Smooth muscle cell (in vitro differentiated cells): ENCODE results near the gene FBLN1. TPM values are rescaled to one million over a fixed set of nuclear protein-coding genes. Genes with fewer than 3 reads are reported as not detected.

ENCODE experiments used
- DNase-seq: peaks from one replicate; lab custom pipeline; 2025; ENCODE audit not compliant: unreplicated experiment; lab: John Stamatoyannopoulos, UW
- H2AFZ ChIP-seq: fragments of 200-600 bp; sonication (generic); 2 replicates; pipeline ENCODE4 v1.6.0; 2016; ENCODE audit warnings: antibody characterized with exemption, low read depth, mild to moderate bottlenecking
- H3F3A ChIP-seq: fragments of 200-600 bp; sonication (generic); 2 replicates; pipeline ENCODE4 v1.6.0; 2017; ENCODE audit warnings: antibody characterized with exemption, low read depth
- H3K27ac ChIP-seq: fragments of 200-600 bp; sonication (generic); 2 replicates; pipeline ENCODE4 v1.5.1; 2016; ENCODE audit warnings: low read depth, mild to moderate bottlenecking
- H3K27me3 ChIP-seq: fragments of 200-600 bp; sonication (generic); 2 replicates; pipeline ENCODE4 v1.6.1; 2016; ENCODE audit warnings: low read depth, mild to moderate bottlenecking
- H3K36me3 ChIP-seq: fragments of 200-600 bp; sonication (generic); 2 replicates; pipeline ENCODE4 v1.5.1; 2016; ENCODE audit warnings: low read depth
- H3K4me1 ChIP-seq: fragments of 200-600 bp; sonication (generic); 2 replicates; pipeline ENCODE4 v1.5.1; 2016; ENCODE audit warnings: low read depth
- H3K4me2 ChIP-seq: fragments of 200-600 bp; sonication (generic); 2 replicates; pipeline ENCODE4 v1.6.0; 2016; ENCODE audit warnings: mild to moderate bottlenecking
- H3K4me3 ChIP-seq: fragments of 200-600 bp; sonication (generic); 2 replicates; pipeline ENCODE4 v1.5.1; 2016; ENCODE audit warnings: mild to moderate bottlenecking
- H3K79me2 ChIP-seq: fragments of 200-600 bp; sonication (generic); 2 replicates; pipeline ENCODE4 v1.6.0; 2016; ENCODE audit warnings: low read depth, mild to moderate bottlenecking
- H3K9ac ChIP-seq: fragments of 200-600 bp; sonication (generic); 2 replicates; pipeline ENCODE4 v1.6.0; 2016; ENCODE audit warnings: low read depth
- H3K9me3 ChIP-seq: fragments of 200-600 bp; sonication (generic); replicated peaks from 2 replicates; pipeline ENCODE4 v1.5.1; 2016; ENCODE audit warnings: low read depth
- H4K20me1 ChIP-seq: fragments of 200-600 bp; sonication (generic); 2 replicates; pipeline ENCODE4 v1.6.0; 2016; ENCODE audit warnings: low read depth
- CTCF ChIP-seq: fragments of 200-600 bp; sonication (generic); IDR thresholded peaks from 2 replicates; pipeline ENCODE4 v1.5.1; 2017; ENCODE audit warnings: borderline replicate concordance, mild to moderate bottlenecking, antibody characterized with exemption; ENCODE audit not compliant: insufficient read depth, poor library complexity, severe bottlenecking
- WGBS: methylation state at CpG from one replicate; pipeline ENCODE4 v1.1.7; 2016; ENCODE audit warnings: low lambda C conversion rate; 5-methylcytosine and 5-hydroxymethylcytosine counted together
- polyA plus RNA-seq: library from polyadenylated mRNA; unstranded; fragments of >200 nt; fragmentation: Nextera tagmentation; extraction: Ambion mirVana; gene quantifications from 2 replicates; pipeline ENCODE4 v1.2.1, GENCODE V29; 2016
- total RNA-seq: library from RNA; depleted of rRNA; stranded (reverse); fragments of >200 nt; gene quantifications from 2 replicates; pipeline ENCODE4 v1.2.3, GENCODE V29; 2014

Gene FBLN1
- total and polyA plus RNA-seq, 2 experiments from 2014 or later: 90.9 to 296 TPM

- Histone ChIP-seq H3K27ac (no peak overlapping the region), H3K79me2 (no peaks in the 10 kb centered on the region), H3K9ac (no peak overlapping the region), H4K20me1 (no peaks in the 10 kb centered on the region), H3K9me3 (no peaks in the 10 kb centered on the region), H3K27me3 (no peaks in the 10 kb centered on the region), H3K4me1 (no peaks in the 10 kb centered on the region), H2AFZ (no peak overlapping the region), H3K4me2 (no peak overlapping the region), H3K4me3 (no peak overlapping the region), H3K36me3 (no peaks in the 10 kb centered on the region), H3F3A (peaks cover 4% of the 10 kb centered on the region)
- no peak for DNase-seq
- WGBS: 69% methylated on average over 14 of the region's 14 CpGs
- no peak for TF ChIP-seq CTCF
Measured at GRCh38 chr22:45455212-45455611, 47.5 kb upstream of the FBLN1 start.

- Histone ChIP-seq H3K27ac (no peak overlapping the region), H4K20me1 (no peaks in the 10 kb centered on the region), H3K4me3 (no peak overlapping the region), H3F3A (peaks cover 4% of the 10 kb centered on the region), H3K4me2 (no peak overlapping the region), H2AFZ (no peak overlapping the region), H3K27me3 (no peaks in the 10 kb centered on the region), H3K79me2 (no peaks in the 10 kb centered on the region), H3K9me3 (no peaks in the 10 kb centered on the region), H3K9ac (no peak overlapping the region), H3K4me1 (no peaks in the 10 kb centered on the region), H3K36me3 (no peaks in the 10 kb centered on the region)
- 85% methylated on average over 4 of the region's 4 CpGs for WGBS
- no peak for DNase-seq
- no peak for TF ChIP-seq CTCF
Measured at GRCh38 chr22:45455621-45456020, 47.1 kb upstream of the FBLN1 start.

- WGBS: 95% methylated on average over 8 of the region's 8 CpGs
- Histone ChIP-seq H3K4me3 (no peak overlapping the region), H2AFZ (no peak overlapping the region), H4K20me1 (no peaks in the 10 kb centered on the region), H3K4me1 (no peaks in the 10 kb centered on the region), H3F3A (peaks cover 4% of the 10 kb centered on the region), H3K9ac (no peak overlapping the region), H3K9me3 (no peaks in the 10 kb centered on the region), H3K36me3 (no peaks in the 10 kb centered on the region), H3K27ac (no peak overlapping the region), H3K4me2 (no peak overlapping the region), H3K27me3 (no peaks in the 10 kb centered on the region), H3K79me2 (no peaks in the 10 kb centered on the region)
- TF ChIP-seq CTCF: no peak
- no peak for DNase-seq
Measured at GRCh38 chr22:45456811-45457210, 45.9 kb upstream of the FBLN1 start.

- Histone ChIP-seq H3K36me3 (no peaks in the 10 kb centered on the region), H3K4me1 (no peaks in the 10 kb centered on the region), H3K9ac (no peak overlapping the region), H3F3A (peaks cover 4% of the 10 kb centered on the region), H4K20me1 (no peaks in the 10 kb centered on the region), H2AFZ (no peak overlapping the region), H3K79me2 (no peaks in the 10 kb centered on the region), H3K27me3 (no peaks in the 10 kb centered on the region), H3K4me3 (no peak overlapping the region), H3K9me3 (no peaks in the 10 kb centered on the region), H3K27ac (no peak overlapping the region), H3K4me2 (no peak overlapping the region)
- no peak for TF ChIP-seq CTCF
- DNase-seq: no peak
- 96% methylated on average over 13 of the region's 13 CpGs for WGBS
Measured at GRCh38 chr22:45458532-45458931, 44.2 kb upstream of the FBLN1 start.
